Epidermal melanocyte (primary cell): Measurements from ENCODE around the gene AP1S3.

ENCODE experiments used
- DNase-seq: peaks from one replicate; pipeline ENCODE4 v3.0.0; 2011; ENCODE audit warnings: low spot score; ENCODE audit not compliant: insufficient read length

Gene AP1S3

GRCh38 chr2:223724861-223725260, 112.5 kb downstream of the AP1S3 start:
- no peak for DNase-seq

GRCh38 chr2:223723954-223724411, 113.4 kb downstream of the AP1S3 start:
- DNase-seq: no peak

GRCh38 chr2:223722226-223722625, 115.2 kb downstream of the AP1S3 start:
- DNase-seq: no peak

GRCh38 chr2:223721746-223722145, 115.6 kb downstream of the AP1S3 start:
- DNase-seq: no peak

- DNase-seq: no peak
Measured at GRCh38 chr2:223720367-223720766, 117.0 kb downstream of the AP1S3 start.

GRCh38 chr2:223712642-223713041, 124.7 kb downstream of the AP1S3 start:
- no peak for DNase-seq

- DNase-seq: no peak
Measured at GRCh38 chr2:223711596-223712326, 125.6 kb downstream of the AP1S3 start.
